ENCODE results near the gene CHI3L2.

CHI3L2 gene

GRCh38 chr1:111275780-111276433 is 48.4 kb downstream of the CHI3L2 start:
- no peak overlapping the region for H3K4me3 ChIP-seq (replicated peaks; ENCODE audit: low read depth, low read length)
- TF ChIP-seq, protein P1, sequence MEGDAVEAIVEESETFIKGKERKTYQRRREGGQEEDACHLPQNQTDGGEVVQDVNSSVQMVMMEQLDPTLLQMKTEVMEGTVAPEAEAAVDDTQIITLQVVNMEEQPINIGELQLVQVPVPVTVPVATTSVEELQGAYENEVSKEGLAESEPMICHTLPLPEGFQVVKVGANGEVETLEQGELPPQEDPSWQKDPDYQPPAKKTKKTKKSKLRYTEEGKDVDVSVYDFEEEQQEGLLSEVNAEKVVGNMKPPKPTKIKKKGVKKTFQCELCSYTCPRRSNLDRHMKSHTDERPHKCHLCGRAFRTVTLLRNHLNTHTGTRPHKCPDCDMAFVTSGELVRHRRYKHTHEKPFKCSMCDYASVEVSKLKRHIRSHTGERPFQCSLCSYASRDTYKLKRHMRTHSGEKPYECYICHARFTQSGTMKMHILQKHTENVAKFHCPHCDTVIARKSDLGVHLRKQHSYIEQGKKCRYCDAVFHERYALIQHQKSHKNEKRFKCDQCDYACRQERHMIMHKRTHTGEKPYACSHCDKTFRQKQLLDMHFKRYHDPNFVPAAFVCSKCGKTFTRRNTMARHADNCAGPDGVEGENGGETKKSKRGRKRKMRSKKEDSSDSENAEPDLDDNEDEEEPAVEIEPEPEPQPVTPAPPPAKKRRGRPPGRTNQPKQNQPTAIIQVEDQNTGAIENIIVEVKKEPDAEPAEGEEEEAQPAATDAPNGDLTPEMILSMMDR (IDR thresholded peaks at IDR 0.05; ENCODE audit: low read depth, low read length, missing control alignments): no peak
- DNase-seq (ENCODE audit: extremely low read depth, low read depth): no peak

DNA sequence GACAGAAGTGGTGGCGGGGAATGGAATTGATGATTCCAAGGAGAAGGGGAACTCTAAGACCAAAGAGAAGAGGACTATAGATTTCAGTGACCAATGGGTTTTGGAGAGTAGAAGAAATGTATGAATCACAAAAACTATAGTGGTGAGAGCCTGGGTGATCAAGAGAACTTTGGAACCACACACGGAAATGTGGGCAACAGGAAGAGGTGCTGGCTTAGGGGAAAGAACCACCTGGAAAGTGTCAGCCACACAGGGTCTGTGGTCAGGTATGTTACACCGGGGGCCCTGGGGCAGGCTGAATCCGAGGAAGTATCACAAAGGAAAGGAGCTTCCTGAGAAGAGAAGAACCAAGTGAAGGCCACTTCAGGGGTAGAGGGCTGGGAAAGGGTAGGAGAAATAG is 51.6 kb downstream of the CHI3L2 start:
- TF ChIP-seq, protein P1 (IDR thresholded peaks at IDR 0.05; ENCODE audit: low read depth, low read length, missing control alignments): no peak
- DNase-seq (ENCODE audit: extremely low read depth, low read depth): no peak
- H3K4me3 ChIP-seq (replicated peaks; ENCODE audit: low read depth, low read length): no peak overlapping the region

GRCh38 chr1:111280267-111280666 is 52.8 kb downstream of the CHI3L2 start:
- no peak overlapping the region for H3K4me3 ChIP-seq (replicated peaks; ENCODE audit: low read depth, low read length)
- DNase-seq (ENCODE audit: extremely low read depth, low read depth): no peak
- TF ChIP-seq, protein P1 (IDR thresholded peaks at IDR 0.05; ENCODE audit: low read depth, low read length, missing control alignments): no peak

- TF ChIP-seq, protein P1 (IDR thresholded peaks at IDR 0.05; ENCODE audit: low read depth, low read length, missing control alignments): no peak
- DNase-seq (ENCODE audit: extremely low read depth, low read depth): no peak
- no peak overlapping the region for H3K4me3 ChIP-seq (replicated peaks; ENCODE audit: low read depth, low read length)
These were observed 53.9 kb downstream of the CHI3L2 start for GRCh38 chr1:111281411-111281810.

DNA sequence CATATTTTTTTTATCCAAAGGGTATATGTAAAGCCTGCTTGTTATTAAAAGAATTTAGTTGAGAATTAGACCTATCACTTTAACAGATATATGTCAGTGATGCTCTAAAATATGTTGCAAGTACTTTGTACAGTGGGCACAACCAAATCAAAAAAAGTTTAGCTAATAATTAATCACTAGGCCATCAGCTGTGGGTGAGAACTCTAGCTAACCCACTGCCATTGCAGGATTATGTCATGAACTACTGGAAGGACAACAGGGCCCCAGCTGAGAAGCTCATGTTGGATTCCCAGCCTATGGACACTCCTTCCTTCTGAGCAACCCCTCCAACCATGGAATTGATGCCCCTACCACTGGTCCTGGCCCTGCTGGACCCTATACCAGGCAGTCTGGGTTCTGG is 56.3 kb downstream of the CHI3L2 start:
- no peak overlapping the region for H3K4me3 ChIP-seq (replicated peaks; ENCODE audit: low read depth, low read length)
- TF ChIP-seq, protein P1 (IDR thresholded peaks at IDR 0.05; ENCODE audit: low read depth, low read length, missing control alignments): no peak
- no peak for DNase-seq (ENCODE audit: extremely low read depth, low read depth)

- DNase-seq (ENCODE audit: extremely low read depth, low read depth): no peak
- TF ChIP-seq, protein P1 (IDR thresholded peaks at IDR 0.05; ENCODE audit: low read depth, low read length, missing control alignments): no peak
These were observed 58.4 kb downstream of the CHI3L2 start for GRCh38 chr1:111285879-111286278.

GRCh38 chr1:111286912-111287311 is 59.4 kb downstream of the CHI3L2 start:
- TF ChIP-seq, protein P1 (IDR thresholded peaks at IDR 0.05; ENCODE audit: low read depth, low read length, missing control alignments): no peak
- DNase-seq (ENCODE audit: extremely low read depth, low read depth): no peak
- no peak overlapping the region for H3K4me3 ChIP-seq (replicated peaks; ENCODE audit: low read depth, low read length)

More at GRCh38 chr1:111285879-111286278, 58.4 kb downstream of the CHI3L2 start:
- no peak overlapping the region for H3K4me3 ChIP-seq (replicated peaks; ENCODE audit: low read depth, low read length)
